ENCODE data around the gene SYCN. TPM values are rescaled to one million over a fixed set of nuclear protein-coding genes. Genes with fewer than 3 reads are reported as not detected.
A peak's percentile ranks its signal among the peaks of the same experiment; 100 is the strongest.
"Not testable (repeated sequence)": the region's sequence is repeated elsewhere in the genome, so short reads cannot be mapped to it uniquely, and the experiment has no call there.

The SYCN gene
- total RNA-seq, 2 experiments from 2014 or later, result not detected

GRCh38 chr19:39217094-39217493, 13.0 kb upstream of the SYCN start:
- H3K27ac Mint-ChIP-seq, result no peak overlapping the region
- H3K27me3 Mint-ChIP-seq (ENCODE audit: low read depth), result peaks cover 7% of the 10 kb centered on the region
- CTCF ChIA-PET, result interaction anchor here (1.0 to 1.6 kb wide), 3 partner anchors 14 to 111 kb away, joined by 3 to 6 read pairs (median 4); no protein-coding TSS in a partner anchor
- H3K36me3 Mint-ChIP-seq (ENCODE audit: low read depth), result no peaks in the 10 kb centered on the region
- no peaks in the 10 kb centered on the region for H3K4me1 Mint-ChIP-seq (ENCODE audit: low read depth)
- no peak overlapping the region for H3K4me3 Mint-ChIP-seq
- no peaks in the 10 kb centered on the region for H3K9me3 Mint-ChIP-seq
- intact Hi-C loops (cut with micrococcal nuclease), result loop anchor here (10.0 kb wide), 1 partner anchor 318 kb away; the partner anchor contains the start of gene EID2B
- no peak for DNase-seq

GRCh38 chr19:39215323-39215722, 11.3 kb upstream of the SYCN start:
- H3K27ac Mint-ChIP-seq; H3K27me3 Mint-ChIP-seq (ENCODE audit: low read depth); H3K4me3 Mint-ChIP-seq; DNase-seq; H3K36me3 Mint-ChIP-seq (ENCODE audit: low read depth); H3K9me3 Mint-ChIP-seq; H3K4me1 Mint-ChIP-seq (ENCODE audit: low read depth): not testable (repeated sequence)
- CTCF ChIA-PET, result interaction anchor here (2.2 kb wide), 1 partner anchor 113 kb away, joined by 13 read pairs; no protein-coding TSS in a partner anchor
- intact Hi-C loops (cut with micrococcal nuclease), result loop anchor here (10.0 kb wide), 1 partner anchor 319 kb away; the partner anchor contains the start of gene EID2B

- intact Hi-C loops (cut with micrococcal nuclease), result loop anchor here (1.0 to 10.0 kb wide), 4 partner anchors 116 to 322 kb away; partner anchors contain the start of genes EID2B and PLEKHG2
- H3K27me3 Mint-ChIP-seq (ENCODE audit: low read depth), result peaks cover 2% of the 10 kb centered on the region
- CTCF ChIA-PET, result interaction anchor here (0.8 to 1.7 kb wide), 7 partner anchors 87 to 124 kb away, joined by 3 to 7 read pairs (median 4); partner anchors contain the start of genes GMFG and PAK4
- H3K9me3 Mint-ChIP-seq, result no peaks in the 10 kb centered on the region
- peak; percentile 84 for DNase-seq
- H3K4me1 Mint-ChIP-seq (ENCODE audit: low read depth), result no peaks in the 10 kb centered on the region
- no peak overlapping the region for H3K27ac Mint-ChIP-seq
- no peaks in the 10 kb centered on the region for H3K36me3 Mint-ChIP-seq (ENCODE audit: low read depth)
- no peak overlapping the region for H3K4me3 Mint-ChIP-seq
Measured at GRCh38 chr19:39212375-39212742, 8.3 kb upstream of the SYCN start.

- Mint-ChIP-seq H3K4me3 (no peak overlapping the region), H3K9me3 (no peaks in the 10 kb centered on the region), H3K36me3 (ENCODE audit: low read depth) (no peaks in the 10 kb centered on the region), H3K4me1 (ENCODE audit: low read depth) (no peaks in the 10 kb centered on the region), H3K27me3 (ENCODE audit: low read depth) (no peaks in the 10 kb centered on the region), H3K27ac (no peak overlapping the region)
- intact Hi-C loops (cut with micrococcal nuclease), result loop anchor here (1.0 to 10.0 kb wide), 4 partner anchors 117 to 323 kb away; partner anchors contain the start of genes EID2B and PLEKHG2
- no peak for DNase-seq
- CTCF ChIA-PET, result interaction anchor here (0.8 to 1.7 kb wide), 6 partner anchors 87 to 124 kb away, joined by 3 to 7 read pairs (median 4); partner anchors contain the start of genes GMFG and PAK4
Measured at GRCh38 chr19:39211731-39212374, 7.8 kb upstream of the SYCN start.

- H3K9me3 Mint-ChIP-seq, result no peaks in the 10 kb centered on the region
- no peaks in the 10 kb centered on the region for H3K4me1 Mint-ChIP-seq (ENCODE audit: low read depth)
- H3K27me3 Mint-ChIP-seq (ENCODE audit: low read depth), result peaks cover 5% of the 10 kb centered on the region
- no peaks in the 10 kb centered on the region for H3K36me3 Mint-ChIP-seq (ENCODE audit: low read depth)
- intact Hi-C loops (cut with micrococcal nuclease), result no loop called here
- CTCF ChIA-PET, result no interaction called here
- DNase-seq, result no peak
- no peak overlapping the region for H3K27ac Mint-ChIP-seq
- no peak overlapping the region for H3K4me3 Mint-ChIP-seq
Measured at GRCh38 chr19:39209196-39209595, 5.1 kb upstream of the SYCN start.

- DNase-seq, result no peak
- no peaks in the 10 kb centered on the region for H3K9me3 Mint-ChIP-seq
- CTCF ChIA-PET, result interaction anchor here (0.6 to 0.7 kb wide), 2 partner anchors 82 to 147 kb away, joined by 3 to 4 read pairs; no protein-coding TSS in a partner anchor
- no peaks in the 10 kb centered on the region for H3K36me3 Mint-ChIP-seq (ENCODE audit: low read depth)
- peaks cover 10% of the 10 kb centered on the region for H3K27me3 Mint-ChIP-seq (ENCODE audit: low read depth)
- no peak overlapping the region for H3K27ac Mint-ChIP-seq
- H3K4me1 Mint-ChIP-seq (ENCODE audit: low read depth), result no peaks in the 10 kb centered on the region
- no peak overlapping the region for H3K4me3 Mint-ChIP-seq
- intact Hi-C loops (cut with micrococcal nuclease), result no loop called here
Measured at GRCh38 chr19:39208175-39208795, 4.2 kb upstream of the SYCN start.

GRCh38 chr19:39207293-39207836, 3.3 kb upstream of the SYCN start:
- Mint-ChIP-seq H3K4me3 (no peak overlapping the region), H3K4me1 (ENCODE audit: low read depth) (no peaks in the 10 kb centered on the region), H3K27me3 (ENCODE audit: low read depth) (peaks cover 18% of the 10 kb centered on the region), H3K36me3 (ENCODE audit: low read depth) (no peaks in the 10 kb centered on the region), H3K9me3 (no peaks in the 10 kb centered on the region), H3K27ac (no peak overlapping the region)
- CTCF ChIA-PET, result interaction anchor here (0.7 kb wide), 1 partner anchor 148 kb away, joined by 4 read pairs; no protein-coding TSS in a partner anchor
- DNase-seq, result no peak
- intact Hi-C loops (cut with micrococcal nuclease), result no loop called here

- DNase-seq, result no peak
- Mint-ChIP-seq H3K36me3 (ENCODE audit: low read depth) (no peaks in the 10 kb centered on the region), H3K27me3 (ENCODE audit: low read depth) (peaks cover 27% of the 10 kb centered on the region), H3K27ac (no peak overlapping the region), H3K4me3 (no peak overlapping the region), H3K4me1 (ENCODE audit: low read depth) (no peaks in the 10 kb centered on the region), H3K9me3 (no peaks in the 10 kb centered on the region)
- CTCF ChIA-PET, result no interaction called here
- intact Hi-C loops (cut with micrococcal nuclease), result no loop called here
Measured at GRCh38 chr19:39206122-39206521, 2.1 kb upstream of the SYCN start.

GRCh38 chr19:39205449-39205764, 1.3 kb upstream of the SYCN start:
- Mint-ChIP-seq H3K4me1 (ENCODE audit: low read depth) (no peaks in the 10 kb centered on the region), H3K27ac (no peak overlapping the region), H3K4me3 (no peak overlapping the region), H3K9me3 (no peaks in the 10 kb centered on the region), H3K27me3 (ENCODE audit: low read depth) (peaks cover 34% of the 10 kb centered on the region), H3K36me3 (ENCODE audit: low read depth) (no peaks in the 10 kb centered on the region)
- no peak for DNase-seq
- CTCF ChIA-PET, result interaction anchor here (0.6 to 2.0 kb wide), 3 partner anchors 41 to 144 kb away, joined by 3 to 6 read pairs (median 5); no protein-coding TSS in a partner anchor
- intact Hi-C loops (cut with micrococcal nuclease), result no loop called here

GRCh38 chr19:39202998-39203355, 1.1 kb downstream of the SYCN start:
- no peaks in the 10 kb centered on the region for H3K36me3 Mint-ChIP-seq (ENCODE audit: low read depth)
- CTCF ChIA-PET, result interaction anchor here (1.0 kb wide), 1 partner anchor 13 kb away, joined by 3 read pairs; no protein-coding TSS in a partner anchor
- no peak overlapping the region for H3K4me3 Mint-ChIP-seq
- no peak overlapping the region for H3K27ac Mint-ChIP-seq
- no peak for DNase-seq
- peaks cover 51% of the 10 kb centered on the region for H3K27me3 Mint-ChIP-seq (ENCODE audit: low read depth)
- intact Hi-C loops (cut with micrococcal nuclease), result no loop called here
- H3K4me1 Mint-ChIP-seq (ENCODE audit: low read depth), result no peaks in the 10 kb centered on the region
- H3K9me3 Mint-ChIP-seq, result no peaks in the 10 kb centered on the region

GRCh38 chr19:39200803-39201115, 3.3 kb downstream of the SYCN start:
- Mint-ChIP-seq H3K27me3 (ENCODE audit: low read depth) (peaks cover 66% of the 10 kb centered on the region), H3K9me3 (no peaks in the 10 kb centered on the region), H3K36me3 (ENCODE audit: low read depth) (no peaks in the 10 kb centered on the region), H3K27ac (no peak overlapping the region), H3K4me1 (ENCODE audit: low read depth) (peaks cover 15% of the 10 kb centered on the region), H3K4me3 (no peak overlapping the region)
- no peak for DNase-seq
- CTCF ChIA-PET, result no interaction called here
- intact Hi-C loops (cut with micrococcal nuclease), result no loop called here

GRCh38 chr19:39200066-39200802, 3.8 kb downstream of the SYCN start:
- H3K27me3 Mint-ChIP-seq (ENCODE audit: low read depth), result peaks cover 71% of the 10 kb centered on the region
- peaks cover 19% of the 10 kb centered on the region for H3K4me1 Mint-ChIP-seq (ENCODE audit: low read depth)
- H3K4me3 Mint-ChIP-seq, result no peak overlapping the region
- CTCF ChIA-PET, result no interaction called here
- no peaks in the 10 kb centered on the region for H3K9me3 Mint-ChIP-seq
- H3K36me3 Mint-ChIP-seq (ENCODE audit: low read depth), result no peaks in the 10 kb centered on the region
- H3K27ac Mint-ChIP-seq, result no peak overlapping the region
- intact Hi-C loops (cut with micrococcal nuclease), result no loop called here
- no peak for DNase-seq

All from activated naive CD4-positive, alpha-beta T cell treated with anti-CD3 and anti-CD28 coated beads for 36 hours (primary cell).